ENCODE results near the gene PNMT. TPM values are rescaled to one million over a fixed set of nuclear protein-coding genes. Genes with fewer than 3 reads are reported as not detected.
A peak's percentile ranks its signal among the peaks of the same experiment; 100 is the strongest.

Gene PNMT
- total and polyA plus RNA-seq, 2 of the 13 experiments (the other 11 are each of a cell fraction or from before 2014, with no cell fraction given), result 0.25 TPM; not detected in 1

- no peak for TF ChIP-seq ZBTB21 (CRISPR knock-in tag; IDR thresholded peaks at IDR 0.05)
- TF ChIP-seq ZNF687 (CRISPR knock-in tag; IDR thresholded peaks at IDR 0.05), result peak; percentile 50; the same call in 1 of the 2 replicates
- no peak for TF ChIP-seq NFIB (CRISPR knock-in tag; IDR thresholded peaks at IDR 0.05; ENCODE audit: borderline replicate concordance)
- TF ChIP-seq ZSCAN21 (CRISPR knock-in tag; IDR thresholded peaks at IDR 0.05; ENCODE audit: borderline replicate concordance), result no peak
- TF ChIP-seq MAX (IDR thresholded peaks at IDR 0.05), result 0 out of 2 replicates have a peak, but pooled peaks have one; percentile 43
- no peak for TF ChIP-seq ZNF230 (CRISPR knock-in tag; IDR thresholded peaks at IDR 0.05)
- TF ChIP-seq ZSCAN9 (CRISPR knock-in tag; IDR thresholded peaks at IDR 0.05; ENCODE audit: borderline replicate concordance), result peak; percentile 60
- TF ChIP-seq NCOA2 (CRISPR knock-in tag; IDR thresholded peaks at IDR 0.05), result peak; percentile 38; the same call in 1 of the 2 replicates
- TF ChIP-seq HIC2 (CRISPR knock-in tag; IDR thresholded peaks at IDR 0.05; ENCODE audit: low read depth), result no peak
- 0 out of 2 replicates have a peak, but pooled peaks have one; percentile 10 for TF ChIP-seq ZNF691 (CRISPR knock-in tag; IDR thresholded peaks at IDR 0.05; ENCODE audit: borderline replicate concordance, low read depth)
- 0 out of 2 replicates have a peak, but pooled peaks have one; percentile 41 for TF ChIP-seq TMF1 (CRISPR knock-in tag; IDR thresholded peaks at IDR 0.05; ENCODE audit: low read depth)
- TF ChIP-seq ZNF879 (CRISPR knock-in tag; IDR thresholded peaks at IDR 0.05), result no peak
- peak; percentile 70; the same call in 1 of the 2 replicates for TF ChIP-seq ZNF772 (CRISPR knock-in tag; IDR thresholded peaks at IDR 0.05)
- no peak for TF ChIP-seq ZNF512 (CRISPR knock-in tag; IDR thresholded peaks at IDR 0.05)
- peak; percentile 15; the same call in 1 of the 2 replicates for TF ChIP-seq ZNF574 (CRISPR knock-in tag; IDR thresholded peaks at IDR 0.05)
- TF ChIP-seq DRAP1 (CRISPR knock-in tag; IDR thresholded peaks at IDR 0.05), result peak; percentile 89
- TF ChIP-seq BATF2 (CRISPR knock-in tag; IDR thresholded peaks at IDR 0.05), result 0 out of 2 replicates have a peak, but pooled peaks have one; percentile 66
Observed at GRCh38 chr17:39699818-39700147, 31.5 kb downstream of the PNMT start, which contains the start of gene ERBB2 (continued).
